Stomach (tissue), 4 donors: Measurements from ENCODE around the gene EPB41L2.

Experiments used
- EP300 ChIP-seq: sonication (generic); formaldehyde crosslinking; IDR thresholded peaks from one replicate; pipeline ENCODE4 v1.6.1; 2017; ENCODE audit warnings: antibody characterized with exemption
- POLR2A ChIP-seq, 4 donors: fragments of 450-650 bp; IDR thresholded peaks; one replicate each; pipeline ENCODE4 v1.6.1; 2016; ENCODE audit warnings: antibody characterized with exemption in 4 of 4, control low read depth in 2 of 4, mild to moderate bottlenecking in 1 of 4, moderate library complexity in 1 of 4
- POLR2AphosphoS5 ChIP-seq, 3 donors: sonication (generic); formaldehyde crosslinking; IDR thresholded peaks; one replicate each; pipeline ENCODE4 v1.6.1; 2016; ENCODE audit warnings: antibody characterized with exemption in 3 of 3
- TF ChIP-seq, protein P1 (sequence below), 7 experiments: fragments of 450-650 bp in 4 of 7; fragments of 200-600 bp in 3 of 7; sonication (generic) in 3 of 7; IDR thresholded peaks; one replicate each; pipeline ENCODE4 v1.5.1; 2016 to 2019; ENCODE audit warnings: antibody characterized with exemption in 7 of 7, control low read depth in 2 of 7, mild to moderate bottlenecking in 1 of 7

DNA sequence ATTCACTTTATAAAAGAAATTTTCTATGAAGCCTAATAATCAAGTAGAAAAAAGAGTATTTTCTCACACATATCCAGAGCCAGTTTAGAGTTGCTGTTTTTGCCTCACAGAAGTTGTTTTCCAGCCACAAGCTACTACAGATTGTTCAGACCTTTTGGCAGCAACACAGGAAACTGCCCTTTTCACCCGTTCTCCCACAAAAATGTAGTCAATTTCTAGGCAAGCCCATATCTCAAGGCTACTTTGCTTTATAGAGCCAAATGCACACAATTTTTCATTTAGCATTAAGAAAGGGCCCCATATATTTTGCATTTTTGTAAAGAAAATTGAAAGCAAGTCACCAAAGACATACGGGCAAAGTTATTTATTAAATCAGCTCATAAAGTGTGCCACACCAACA is 49.5 kb downstream of the EPB41L2 start:
- TF ChIP-seq, protein P1, sequence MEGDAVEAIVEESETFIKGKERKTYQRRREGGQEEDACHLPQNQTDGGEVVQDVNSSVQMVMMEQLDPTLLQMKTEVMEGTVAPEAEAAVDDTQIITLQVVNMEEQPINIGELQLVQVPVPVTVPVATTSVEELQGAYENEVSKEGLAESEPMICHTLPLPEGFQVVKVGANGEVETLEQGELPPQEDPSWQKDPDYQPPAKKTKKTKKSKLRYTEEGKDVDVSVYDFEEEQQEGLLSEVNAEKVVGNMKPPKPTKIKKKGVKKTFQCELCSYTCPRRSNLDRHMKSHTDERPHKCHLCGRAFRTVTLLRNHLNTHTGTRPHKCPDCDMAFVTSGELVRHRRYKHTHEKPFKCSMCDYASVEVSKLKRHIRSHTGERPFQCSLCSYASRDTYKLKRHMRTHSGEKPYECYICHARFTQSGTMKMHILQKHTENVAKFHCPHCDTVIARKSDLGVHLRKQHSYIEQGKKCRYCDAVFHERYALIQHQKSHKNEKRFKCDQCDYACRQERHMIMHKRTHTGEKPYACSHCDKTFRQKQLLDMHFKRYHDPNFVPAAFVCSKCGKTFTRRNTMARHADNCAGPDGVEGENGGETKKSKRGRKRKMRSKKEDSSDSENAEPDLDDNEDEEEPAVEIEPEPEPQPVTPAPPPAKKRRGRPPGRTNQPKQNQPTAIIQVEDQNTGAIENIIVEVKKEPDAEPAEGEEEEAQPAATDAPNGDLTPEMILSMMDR (IDR thresholded peaks at IDR 0.05) = no peak
- TF ChIP-seq POLR2A (IDR thresholded peaks at IDR 0.05) = no peak
- TF ChIP-seq EP300 = no peak
- no peak for TF ChIP-seq POLR2AphosphoS5 (IDR thresholded peaks at IDR 0.05)
